ENCODE results near the gene HIRA. TPM values are rescaled to one million over a fixed set of nuclear protein-coding genes. Genes with fewer than 3 reads are reported as not detected.

The HIRA gene
- total and polyA plus RNA-seq, 9 of the 15 experiments (the other 6 are each of a cell fraction or from before 2014, with no cell fraction given) = 0.96 to 132 (median 58.4) TPM

DNA sequence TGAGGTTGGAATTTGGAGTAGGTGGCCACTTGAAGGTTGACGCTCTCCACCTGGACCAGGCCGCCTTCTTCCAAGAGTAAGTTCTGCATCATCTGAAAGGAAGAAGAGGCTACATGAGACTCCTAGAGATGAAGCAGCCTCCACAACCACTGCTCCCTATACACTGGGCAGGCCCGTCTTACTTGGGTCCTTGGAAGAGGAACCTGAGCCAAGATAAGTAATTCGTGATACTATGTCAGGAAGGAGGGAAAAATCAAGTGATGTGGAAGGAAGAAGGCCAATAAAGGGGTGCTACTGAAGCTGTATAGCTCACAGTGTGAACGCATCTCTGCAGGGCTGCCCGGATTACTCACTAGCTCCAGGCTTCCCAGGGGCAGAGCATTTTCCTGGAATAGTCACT, 36.4 kb upstream of the HIRA start:
- Histone ChIP-seq H3K79me2 (ENCODE audit: control insufficient read depth, insufficient read depth, low read length) (peaks cover 7% of the 10 kb centered on the region), H3K4me3 (no peak overlapping the region), H2AFZ (ENCODE audit: low read depth, low read length) (no peak overlapping the region), H3K9me3 (replicated peaks; ENCODE audit: control insufficient read depth, insufficient read depth, low read depth, low read length) (no peaks in the 10 kb centered on the region), H3K9ac (ENCODE audit: insufficient read depth in 1 of 2, low read depth in 2 of 2, low read length in 2 of 2) (no peak overlapping the region), H3K27me3 (ENCODE audit: control insufficient read depth in 2 of 2, insufficient read depth in 2 of 2, low read length in 2 of 2) (no peaks in the 10 kb centered on the region), H3K27ac (ENCODE audit: extremely low read depth, low read depth, low read length) (no peak overlapping the region), H3K4me1 (replicated peaks in 1 of 2; ENCODE audit: control insufficient read depth in 2 of 2, insufficient read depth in 2 of 2, low read length in 2 of 2) (no peaks in the 10 kb centered on the region), H3K4me2 (ENCODE audit: insufficient read depth, low read length) (no peak overlapping the region), H3K9me1 (ENCODE audit: control insufficient read depth, insufficient read depth, low read length) (peaks cover 9% of the 10 kb centered on the region), H4K20me1 (replicated peaks; ENCODE audit: control insufficient read depth, insufficient read depth, low read length) (peaks cover 23% of the 10 kb centered on the region), H3K36me3 (ENCODE audit: control insufficient read depth, insufficient read depth, low read length) (peaks cover 100% of the 10 kb centered on the region)
- 91% methylated on average over 6 of the region's 6 CpGs for WGBS (ENCODE audit: insufficient coverage, low coverage, missing lambda C conversion rate)
- POLR2A ChIA-PET = interaction anchor here (0.7 to 13.6 kb wide), 10 partner anchors 11 to 295 kb away, joined by 3 to 148 read pairs (median 4); partner anchors contain the start of genes CDC45, HIRA, MRPL40 and UFD1
- CTCF ChIA-PET (ENCODE audit: low intra/inter-chr PET ratio) = no interaction called here
- no peak for DNase-seq (ENCODE audit: extremely low read depth in 1 of 4, low spot score in 3 of 4)
- in situ Hi-C loops (cut with MboI) (no loop called here), intact Hi-C loops (cut with micrococcal nuclease) (no loop called here)
- FAIRE-seq = no peak
- no peak for ATAC-seq
- no TSS peak for BruUV-seq (replicated peaks)
- TF ChIP-seq MED1 (CRISPR knock-in tag; IDR thresholded peaks at IDR 0.05; ENCODE audit: borderline replicate concordance) (peak; percentile 68; the same call in 1 of the 2 replicates), ETV1 (tag; conservative IDR thresholded peaks at IDR 0.05; ENCODE audit: low read depth) (no peak), ZC3H11A (IDR thresholded peaks at IDR 0.05; ENCODE audit: low read depth, low read length) (no peak), SMC3 (conservative IDR thresholded peaks at IDR 0.05; ENCODE audit: insufficient read depth, low read depth, low read length) (0 out of 2 replicates have a peak, but pooled peaks have one; percentile 5), SMARCE1 (IDR thresholded peaks at IDR 0.05) (no peak), ZBTB7A (IDR thresholded peaks at IDR 0.05; ENCODE audit: borderline replicate concordance, control insufficient read depth, low read depth, low read length) (no peak), PCBP2 (IDR thresholded peaks at IDR 0.05; ENCODE audit: low read depth, low read length, poor library complexity, severe bottlenecking) (no peak), ZSCAN29 (IDR thresholded peaks at IDR 0.05) (no peak), ELF1 (tag; IDR thresholded peaks at IDR 0.05) (no peak), MECOM (CRISPR knock-in tag; IDR thresholded peaks at IDR 0.05) (no peak), ZKSCAN1 (IDR thresholded peaks at IDR 0.05; ENCODE audit: low read depth, low read length) (0 out of 2 replicates have a peak, but pooled peaks have one; percentile 61)
- TF ChIP-seq, protein P1, sequence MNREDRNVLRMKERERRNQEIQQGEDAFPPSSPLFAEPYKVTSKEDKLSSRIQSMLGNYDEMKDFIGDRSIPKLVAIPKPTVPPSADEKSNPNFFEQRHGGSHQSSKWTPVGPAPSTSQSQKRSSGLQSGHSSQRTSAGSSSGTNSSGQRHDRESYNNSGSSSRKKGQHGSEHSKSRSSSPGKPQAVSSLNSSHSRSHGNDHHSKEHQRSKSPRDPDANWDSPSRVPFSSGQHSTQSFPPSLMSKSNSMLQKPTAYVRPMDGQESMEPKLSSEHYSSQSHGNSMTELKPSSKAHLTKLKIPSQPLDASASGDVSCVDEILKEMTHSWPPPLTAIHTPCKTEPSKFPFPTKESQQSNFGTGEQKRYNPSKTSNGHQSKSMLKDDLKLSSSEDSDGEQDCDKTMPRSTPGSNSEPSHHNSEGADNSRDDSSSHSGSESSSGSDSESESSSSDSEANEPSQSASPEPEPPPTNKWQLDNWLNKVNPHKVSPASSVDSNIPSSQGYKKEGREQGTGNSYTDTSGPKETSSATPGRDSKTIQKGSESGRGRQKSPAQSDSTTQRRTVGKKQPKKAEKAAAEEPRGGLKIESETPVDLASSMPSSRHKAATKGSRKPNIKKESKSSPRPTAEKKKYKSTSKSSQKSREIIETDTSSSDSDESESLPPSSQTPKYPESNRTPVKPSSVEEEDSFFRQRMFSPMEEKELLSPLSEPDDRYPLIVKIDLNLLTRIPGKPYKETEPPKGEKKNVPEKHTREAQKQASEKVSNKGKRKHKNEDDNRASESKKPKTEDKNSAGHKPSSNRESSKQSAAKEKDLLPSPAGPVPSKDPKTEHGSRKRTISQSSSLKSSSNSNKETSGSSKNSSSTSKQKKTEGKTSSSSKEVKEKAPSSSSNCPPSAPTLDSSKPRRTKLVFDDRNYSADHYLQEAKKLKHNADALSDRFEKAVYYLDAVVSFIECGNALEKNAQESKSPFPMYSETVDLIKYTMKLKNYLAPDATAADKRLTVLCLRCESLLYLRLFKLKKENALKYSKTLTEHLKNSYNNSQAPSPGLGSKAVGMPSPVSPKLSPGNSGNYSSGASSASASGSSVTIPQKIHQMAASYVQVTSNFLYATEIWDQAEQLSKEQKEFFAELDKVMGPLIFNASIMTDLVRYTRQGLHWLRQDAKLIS (CRISPR knock-in tag; IDR thresholded peaks at IDR 0.05) = no peak
- TF ChIP-seq, protein P2, sequence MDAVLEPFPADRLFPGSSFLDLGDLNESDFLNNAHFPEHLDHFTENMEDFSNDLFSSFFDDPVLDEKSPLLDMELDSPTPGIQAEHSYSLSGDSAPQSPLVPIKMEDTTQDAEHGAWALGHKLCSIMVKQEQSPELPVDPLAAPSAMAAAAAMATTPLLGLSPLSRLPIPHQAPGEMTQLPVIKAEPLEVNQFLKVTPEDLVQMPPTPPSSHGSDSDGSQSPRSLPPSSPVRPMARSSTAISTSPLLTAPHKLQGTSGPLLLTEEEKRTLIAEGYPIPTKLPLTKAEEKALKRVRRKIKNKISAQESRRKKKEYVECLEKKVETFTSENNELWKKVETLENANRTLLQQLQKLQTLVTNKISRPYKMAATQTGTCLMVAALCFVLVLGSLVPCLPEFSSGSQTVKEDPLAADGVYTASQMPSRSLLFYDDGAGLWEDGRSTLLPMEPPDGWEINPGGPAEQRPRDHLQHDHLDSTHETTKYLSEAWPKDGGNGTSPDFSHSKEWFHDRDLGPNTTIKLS (IDR thresholded peaks at IDR 0.05; ENCODE audit: borderline replicate concordance, low read depth) = no peak
- TF ChIP-seq, protein P3, sequence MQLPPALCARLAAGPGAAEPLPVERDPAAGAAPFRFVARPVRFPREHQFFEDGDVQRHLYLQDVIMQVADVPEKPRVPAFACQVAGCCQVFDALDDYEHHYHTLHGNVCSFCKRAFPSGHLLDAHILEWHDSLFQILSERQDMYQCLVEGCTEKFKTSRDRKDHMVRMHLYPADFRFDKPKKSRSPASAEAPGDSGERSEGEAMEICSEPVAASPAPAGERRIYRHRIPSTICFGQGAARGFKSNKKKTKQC (CRISPR knock-in tag; IDR thresholded peaks at IDR 0.05) = no peak
- TF ChIP-seq, protein P4, sequence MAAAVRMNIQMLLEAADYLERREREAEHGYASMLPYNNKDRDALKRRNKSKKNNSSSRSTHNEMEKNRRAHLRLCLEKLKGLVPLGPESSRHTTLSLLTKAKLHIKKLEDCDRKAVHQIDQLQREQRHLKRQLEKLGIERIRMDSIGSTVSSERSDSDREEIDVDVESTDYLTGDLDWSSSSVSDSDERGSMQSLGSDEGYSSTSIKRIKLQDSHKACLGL (CRISPR knock-in tag; IDR thresholded peaks at IDR 0.05; ENCODE audit: borderline replicate concordance, poor library complexity, severe bottlenecking) = no peak
